ENCODE results near the gene TTLL11. TPM values are rescaled to one million over a fixed set of nuclear protein-coding genes. Genes with fewer than 3 reads are reported as not detected.

The TTLL11 gene, protein sequence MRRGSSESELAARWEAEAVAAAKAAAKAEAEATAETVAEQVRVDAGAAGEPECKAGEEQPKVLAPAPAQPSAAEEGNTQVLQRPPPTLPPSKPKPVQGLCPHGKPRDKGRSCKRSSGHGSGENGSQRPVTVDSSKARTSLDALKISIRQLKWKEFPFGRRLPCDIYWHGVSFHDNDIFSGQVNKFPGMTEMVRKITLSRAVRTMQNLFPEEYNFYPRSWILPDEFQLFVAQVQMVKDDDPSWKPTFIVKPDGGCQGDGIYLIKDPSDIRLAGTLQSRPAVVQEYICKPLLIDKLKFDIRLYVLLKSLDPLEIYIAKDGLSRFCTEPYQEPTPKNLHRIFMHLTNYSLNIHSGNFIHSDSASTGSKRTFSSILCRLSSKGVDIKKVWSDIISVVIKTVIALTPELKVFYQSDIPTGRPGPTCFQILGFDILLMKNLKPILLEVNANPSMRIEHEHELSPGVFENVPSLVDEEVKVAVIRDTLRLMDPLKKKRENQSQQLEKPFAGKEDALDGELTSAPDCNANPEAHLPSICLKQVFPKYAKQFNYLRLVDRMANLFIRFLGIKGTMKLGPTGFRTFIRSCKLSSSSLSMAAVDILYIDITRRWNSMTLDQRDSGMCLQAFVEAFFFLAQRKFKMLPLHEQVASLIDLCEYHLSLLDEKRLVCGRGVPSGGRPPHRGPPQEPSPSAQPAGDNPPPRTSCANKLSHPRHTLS
- total RNA-seq (2014; rRNA removed; shearing (Covaris generic)) = 3.8 and 5.5 TPM in 2 replicates

DNA sequence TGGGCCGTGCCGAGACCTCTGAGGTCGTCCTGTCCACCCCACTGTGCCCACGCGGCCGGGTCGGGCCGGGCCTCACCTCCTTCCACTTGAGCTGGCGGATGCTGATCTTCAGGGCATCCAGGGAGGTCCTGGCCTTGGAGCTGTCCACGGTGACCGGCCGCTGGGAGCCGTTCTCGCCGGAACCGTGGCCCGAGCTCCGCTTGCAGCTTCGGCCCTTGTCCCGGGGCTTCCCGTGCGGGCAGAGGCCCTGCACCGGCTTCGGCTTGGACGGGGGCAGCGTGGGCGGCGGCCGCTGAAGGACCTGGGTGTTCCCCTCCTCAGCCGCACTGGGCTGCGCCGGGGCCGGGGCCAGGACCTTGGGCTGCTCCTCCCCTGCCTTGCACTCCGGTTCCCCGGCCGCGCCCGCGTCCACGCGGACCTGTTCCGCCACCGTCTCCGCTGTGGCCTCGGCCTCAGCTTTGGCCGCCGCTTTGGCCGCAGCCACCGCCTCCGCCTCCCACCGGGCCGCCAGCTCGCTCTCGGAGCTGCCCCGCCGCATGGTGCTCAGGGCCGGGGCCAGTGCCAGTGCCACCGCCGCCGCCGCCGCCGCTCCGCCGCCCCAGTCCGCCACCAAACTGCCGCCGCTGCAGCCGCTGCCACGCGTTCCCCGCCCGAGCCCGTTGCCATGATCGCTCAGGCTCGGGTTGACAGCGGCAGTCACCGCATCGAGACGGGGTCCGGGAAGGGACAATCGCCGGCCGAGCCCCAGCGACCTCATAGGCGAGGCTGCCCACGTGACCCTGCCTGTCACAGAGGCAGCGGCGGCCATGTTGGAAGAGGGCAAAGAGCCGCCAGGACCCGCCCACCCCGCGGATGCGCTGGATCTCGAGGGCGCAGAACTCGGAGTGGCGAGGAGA lies at the start of gene TTLL11:
TSS of gene TTLL11 (minus strand) at position 698 of the 896 bp plus-strand sequence. CDS start at position 538, 160 bp downstream.
- H3K9me3 ChIP-seq (replicated peaks) = no peaks in the 10 kb centered on the region
- peak; percentile 79 to 95 for DNase-seq (ENCODE audit: low read depth in 1 of 2, low spot score in 2 of 2)
- H3K27ac ChIP-seq = no peak within 1 kb of the TSS
- peaks cover 7% of the 10 kb centered on the region for H3K36me3 ChIP-seq
- H3K4me3 ChIP-seq = peak within 1 kb of the TSS; percentile 95
- H3K4me1 ChIP-seq (replicated peaks) = peaks cover 14% of the 10 kb centered on the region
- H3K27me3 ChIP-seq (replicated peaks) = no peaks in the 10 kb centered on the region

DNA sequence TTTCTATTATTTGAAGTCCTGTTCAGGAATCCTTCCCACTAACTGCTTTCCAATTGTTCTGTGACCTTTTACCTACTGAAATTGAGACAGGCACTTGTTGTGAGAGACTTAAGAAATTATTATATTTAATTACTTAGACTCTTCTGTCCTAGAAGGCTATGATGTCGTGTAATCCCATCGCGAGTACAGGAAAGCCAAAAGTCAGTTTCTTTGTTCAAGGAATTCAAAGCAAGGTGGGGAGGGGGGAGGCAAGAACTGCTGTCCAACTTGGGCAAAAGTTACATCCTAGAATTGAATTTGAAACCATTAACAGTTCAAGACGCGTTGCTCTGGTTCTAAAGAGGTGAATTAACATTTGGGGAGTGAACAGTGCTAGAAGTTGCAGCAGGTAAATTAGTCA lies 48.6 kb upstream of the TTLL11 start:
- H3K4me3 ChIP-seq = no peak overlapping the region
- H3K4me1 ChIP-seq (replicated peaks) = 0 out of 2 replicates have a peak, but pooled peaks cover 3% of the 10 kb centered on the region
- DNase-seq (ENCODE audit: low read depth in 1 of 2, low spot score in 2 of 2) = no peak
- peaks cover 22% of the 10 kb centered on the region for H3K36me3 ChIP-seq
- H3K27me3 ChIP-seq (replicated peaks) = no peaks in the 10 kb centered on the region
- no peaks in the 10 kb centered on the region for H3K9me3 ChIP-seq (replicated peaks)
- no peak overlapping the region for H3K27ac ChIP-seq

DNA sequence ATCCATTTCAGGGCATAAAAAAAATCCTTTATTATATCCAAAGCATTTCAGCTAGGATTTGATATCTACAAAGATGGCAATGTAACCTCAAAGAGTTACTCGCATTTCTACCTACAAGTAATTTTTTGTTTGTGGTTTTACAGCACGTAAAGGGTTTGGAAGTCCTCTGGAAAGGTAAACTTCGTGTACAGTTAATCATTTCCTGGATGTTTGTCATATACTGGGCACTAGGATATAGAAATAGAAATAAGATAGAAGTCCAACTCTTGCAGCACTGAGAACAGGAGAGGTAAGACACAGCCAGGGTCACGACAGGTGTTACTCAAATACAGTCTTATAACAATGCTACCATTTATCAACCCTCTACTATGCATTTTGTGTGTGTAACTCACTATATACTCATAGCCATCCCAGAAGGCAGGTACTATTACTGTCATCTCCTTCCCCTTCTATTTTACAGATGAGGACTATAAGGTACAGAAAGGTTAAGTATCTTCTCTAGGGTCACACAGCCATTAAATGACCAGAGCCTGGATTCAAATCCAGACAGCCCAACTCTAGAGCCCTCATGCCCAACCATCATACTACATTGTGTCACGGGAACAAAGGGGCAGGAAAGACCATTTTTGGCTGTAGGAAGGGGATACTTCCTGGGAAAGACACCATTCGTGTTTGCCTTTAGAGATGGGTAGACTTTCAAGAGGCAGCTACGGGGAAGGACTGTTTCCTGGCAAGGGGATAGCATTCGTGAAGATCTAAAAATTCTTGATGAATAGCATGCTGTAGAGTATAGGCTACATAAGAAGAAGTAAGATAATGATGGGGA lies 47.5 kb upstream of the TTLL11 start:
- H3K27me3 ChIP-seq (replicated peaks) = no peaks in the 10 kb centered on the region
- H3K9me3 ChIP-seq (replicated peaks) = no peaks in the 10 kb centered on the region
- H3K27ac ChIP-seq = no peak overlapping the region
- DNase-seq (ENCODE audit: low read depth in 1 of 2, low spot score in 2 of 2) = no peak
- H3K4me3 ChIP-seq = no peak overlapping the region
- peaks cover 9% of the 10 kb centered on the region for H3K4me1 ChIP-seq (replicated peaks)
- peaks cover 19% of the 10 kb centered on the region for H3K36me3 ChIP-seq

DNA sequence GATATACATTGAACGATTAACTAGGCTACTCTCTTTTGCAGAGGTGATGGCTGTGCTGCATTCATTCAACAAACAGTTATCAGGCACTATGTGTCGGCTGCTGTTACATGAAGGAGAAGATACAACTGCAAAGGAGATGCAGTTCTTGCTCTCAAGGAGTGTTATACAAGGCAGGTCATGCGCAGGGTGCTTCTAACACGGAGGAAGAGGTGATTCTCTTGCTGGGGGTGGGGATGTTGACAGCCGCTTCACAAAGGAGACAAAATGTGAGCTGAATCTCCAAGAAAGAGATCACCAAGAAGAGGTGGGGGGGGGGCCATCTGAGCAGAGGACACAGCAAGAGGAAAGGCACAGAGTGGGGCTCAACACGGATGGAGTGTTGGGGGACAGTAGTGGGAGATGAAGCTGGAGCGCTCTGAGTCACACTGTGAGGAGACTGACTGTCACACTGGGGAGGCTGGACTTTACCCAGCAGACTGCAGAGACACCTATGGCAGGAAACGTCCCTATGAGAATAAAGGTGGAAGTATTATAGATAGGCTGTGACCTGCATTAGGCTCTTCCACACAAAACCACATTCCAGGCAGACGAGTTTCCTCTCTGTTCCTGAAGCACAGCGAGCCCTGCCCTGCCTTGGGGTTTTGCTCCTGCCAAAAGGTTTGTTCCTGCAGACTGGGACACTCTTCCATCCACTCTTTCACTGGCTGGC lies 45.6 kb upstream of the TTLL11 start:
- H3K4me1 ChIP-seq (replicated peaks) = peaks cover 28% of the 10 kb centered on the region
- H3K27me3 ChIP-seq (replicated peaks) = no peaks in the 10 kb centered on the region
- no peak overlapping the region for H3K27ac ChIP-seq
- H3K4me3 ChIP-seq = no peak overlapping the region
- H3K36me3 ChIP-seq = peaks cover 16% of the 10 kb centered on the region
- H3K9me3 ChIP-seq (replicated peaks) = no peaks in the 10 kb centered on the region
- DNase-seq (ENCODE audit: low read depth in 1 of 2, low spot score in 2 of 2) = no peak

DNA sequence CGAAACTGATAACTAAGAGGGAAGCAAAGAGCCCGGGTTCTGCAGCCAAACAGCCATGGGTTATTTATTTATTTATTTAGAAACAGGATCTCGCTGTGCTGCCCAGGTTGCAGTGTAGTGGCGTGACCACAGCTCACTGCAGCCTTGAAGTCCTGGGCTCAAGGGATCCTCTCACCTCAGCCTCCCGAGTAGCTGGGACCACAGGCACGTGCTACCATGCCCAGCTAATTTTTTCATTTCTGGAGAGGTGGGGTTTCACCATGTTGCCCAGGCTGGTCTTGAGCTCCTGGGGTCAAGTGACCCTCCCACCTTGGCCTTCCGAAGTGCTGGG lies 42.4 kb upstream of the TTLL11 start:
- DNase-seq (ENCODE audit: low read depth in 1 of 2, low spot score in 2 of 2) = no peak
- Histone ChIP-seq H3K27ac (peak overlapping the region; percentile 48), H3K9me3 (replicated peaks) (no peaks in the 10 kb centered on the region), H3K27me3 (replicated peaks) (no peaks in the 10 kb centered on the region), H3K4me1 (replicated peaks) (peaks cover 31% of the 10 kb centered on the region), H3K36me3 (no peaks in the 10 kb centered on the region), H3K4me3 (no peak overlapping the region)

DNA sequence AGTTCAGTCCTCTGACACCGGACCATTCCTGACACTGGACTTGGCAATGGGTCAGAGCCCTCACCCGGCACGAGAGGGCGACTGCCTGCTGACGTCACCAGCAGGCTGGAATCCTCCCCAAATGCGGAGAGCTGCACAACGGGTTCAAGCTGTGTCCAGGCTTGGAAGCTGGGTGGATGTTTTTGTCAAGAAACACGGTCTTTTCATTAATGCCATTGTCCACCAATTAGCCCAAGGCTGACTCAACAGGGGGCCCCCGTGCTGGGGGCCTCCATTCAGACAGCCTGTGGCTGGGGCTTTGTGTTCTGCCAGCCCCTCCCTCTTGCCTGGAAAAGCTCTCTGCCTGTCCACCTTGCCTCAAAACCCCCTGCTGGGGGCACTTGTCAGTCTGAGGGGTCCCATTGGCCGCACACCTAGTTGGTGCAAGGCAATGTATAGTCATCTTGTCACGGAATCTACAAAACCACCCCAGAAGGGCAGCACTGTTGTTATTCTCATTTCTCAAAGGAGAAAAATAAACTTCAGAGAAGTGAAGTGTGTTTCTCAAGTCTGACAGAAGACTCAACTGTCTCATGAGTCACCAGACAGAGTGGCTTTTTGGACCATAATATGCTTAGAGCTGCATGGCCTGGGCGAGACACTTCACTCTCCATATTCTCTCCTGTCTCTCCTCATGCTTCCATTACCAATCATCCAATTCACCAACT lies 41.9 kb upstream of the TTLL11 start:
- Histone ChIP-seq H3K4me1 (replicated peaks) (peaks cover 31% of the 10 kb centered on the region), H3K27me3 (replicated peaks) (no peaks in the 10 kb centered on the region), H3K4me3 (no peak overlapping the region), H3K27ac (peak overlapping the region; percentile 48), H3K9me3 (replicated peaks) (no peaks in the 10 kb centered on the region), H3K36me3 (no peaks in the 10 kb centered on the region)
- peak; percentile 82 to 87 for DNase-seq (ENCODE audit: low read depth in 1 of 2, low spot score in 2 of 2)

DNA sequence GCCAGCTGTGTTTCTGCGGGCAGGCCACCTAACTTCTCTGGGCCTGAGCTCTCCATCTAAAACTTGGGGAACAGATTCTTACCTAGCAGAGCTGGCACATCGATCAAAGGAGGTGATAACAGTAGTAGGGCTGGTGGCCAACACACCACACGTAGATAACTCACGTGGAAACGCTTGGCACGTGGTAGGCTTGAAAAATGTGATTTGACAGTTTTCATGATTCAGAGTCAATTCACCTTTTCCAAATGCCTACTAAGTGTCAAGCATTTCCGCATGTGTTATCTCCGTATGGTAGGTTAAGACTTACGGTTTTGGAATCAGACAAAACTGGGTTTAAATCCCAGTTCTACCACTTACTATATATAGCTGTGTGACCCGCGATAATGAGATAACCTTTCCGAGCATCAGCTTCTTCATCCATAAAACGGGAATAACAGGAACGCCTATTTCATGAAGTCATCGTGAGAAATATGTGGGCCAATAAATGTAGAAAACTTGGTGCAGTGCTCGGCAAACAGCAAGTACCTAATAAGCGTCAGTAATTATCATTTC lies 41.0 kb upstream of the TTLL11 start:
- H3K4me3 ChIP-seq = no peak overlapping the region
- H3K4me1 ChIP-seq (replicated peaks) = peaks cover 29% of the 10 kb centered on the region
- H3K9me3 ChIP-seq (replicated peaks) = no peaks in the 10 kb centered on the region
- H3K27ac ChIP-seq = peak overlapping the region; percentile 48; the same call in 1 of the 2 replicates
- no peaks in the 10 kb centered on the region for H3K36me3 ChIP-seq
- peak in 1 of 2 experiments; percentile 12 for DNase-seq (ENCODE audit: low read depth in 1 of 2, low spot score in 2 of 2)
- no peaks in the 10 kb centered on the region for H3K27me3 ChIP-seq (replicated peaks)

DNA sequence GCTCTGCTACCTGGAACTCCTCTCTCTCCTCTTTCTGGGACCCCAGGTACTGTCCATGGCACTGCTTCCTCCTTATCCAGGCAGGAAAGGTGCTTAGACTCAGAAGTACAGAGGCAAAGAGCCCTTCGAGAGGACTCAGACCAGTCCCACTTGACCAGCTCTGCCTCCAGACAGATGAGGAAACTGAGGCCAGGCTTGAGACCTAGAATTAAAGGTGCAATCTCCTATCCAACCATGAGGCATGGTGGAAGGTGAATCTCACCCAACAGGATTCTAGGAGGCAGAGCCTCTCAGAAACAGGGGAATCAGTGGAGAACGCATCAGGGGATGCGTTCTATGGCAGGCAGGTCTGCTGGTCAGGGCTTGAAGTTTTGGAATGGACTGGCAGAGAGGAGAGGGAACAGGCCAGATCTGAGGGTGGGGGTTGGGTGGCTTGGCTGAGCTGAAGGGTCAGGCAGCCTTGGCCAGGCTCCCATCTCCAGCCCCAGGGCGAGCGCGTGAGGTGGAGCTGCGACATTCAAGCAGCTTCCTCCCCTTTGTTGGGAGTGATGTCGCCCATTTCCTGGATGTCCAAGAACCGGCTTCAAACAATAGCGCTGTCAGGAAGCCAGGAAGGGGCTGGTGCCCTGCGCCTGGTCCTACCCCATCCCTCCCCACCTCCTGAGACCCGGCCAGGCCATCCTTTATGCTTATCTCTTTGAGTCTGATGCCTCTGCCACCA lies 40.3 kb upstream of the TTLL11 start:
- Histone ChIP-seq H3K27me3 (replicated peaks) (no peaks in the 10 kb centered on the region), H3K4me3 (no peak overlapping the region)

DNA sequence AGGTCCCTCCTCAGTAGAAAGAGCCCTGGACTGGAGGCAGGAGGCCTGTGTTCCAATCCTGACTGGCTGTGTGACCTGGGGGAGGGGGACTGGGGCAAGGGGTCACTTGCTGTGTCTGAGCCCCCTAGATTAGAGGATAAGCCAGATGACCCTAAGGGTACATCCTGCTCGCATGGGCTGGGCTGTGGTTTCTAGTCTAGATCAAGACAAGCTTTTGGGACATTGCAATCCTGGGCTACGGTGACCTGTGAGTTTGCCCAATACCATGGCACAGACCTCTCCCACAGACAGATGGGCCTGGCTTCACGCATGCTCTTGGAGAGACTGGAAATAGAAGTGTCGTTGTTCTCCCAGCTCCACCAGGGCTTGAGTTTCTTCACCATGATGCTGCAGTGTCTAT lies 39.4 kb upstream of the TTLL11 start:
- Histone ChIP-seq H3K27me3 (replicated peaks) (no peaks in the 10 kb centered on the region), H3K36me3 (no peaks in the 10 kb centered on the region), H3K4me1 (replicated peaks) (peaks cover 28% of the 10 kb centered on the region), H3K9me3 (replicated peaks) (no peaks in the 10 kb centered on the region), H3K27ac (no peak overlapping the region), H3K4me3 (no peak overlapping the region)
- DNase-seq (ENCODE audit: low read depth in 1 of 2, low spot score in 2 of 2) = no peak

More for the DNA sequence above, 40.3 kb upstream of the TTLL11 start:
- H3K4me1 ChIP-seq (replicated peaks) = peaks cover 28% of the 10 kb centered on the region
- H3K27ac ChIP-seq = no peak overlapping the region
- no peak for DNase-seq (ENCODE audit: low read depth in 1 of 2, low spot score in 2 of 2)
- no peaks in the 10 kb centered on the region for H3K9me3 ChIP-seq (replicated peaks)
- no peaks in the 10 kb centered on the region for H3K36me3 ChIP-seq

DNA sequence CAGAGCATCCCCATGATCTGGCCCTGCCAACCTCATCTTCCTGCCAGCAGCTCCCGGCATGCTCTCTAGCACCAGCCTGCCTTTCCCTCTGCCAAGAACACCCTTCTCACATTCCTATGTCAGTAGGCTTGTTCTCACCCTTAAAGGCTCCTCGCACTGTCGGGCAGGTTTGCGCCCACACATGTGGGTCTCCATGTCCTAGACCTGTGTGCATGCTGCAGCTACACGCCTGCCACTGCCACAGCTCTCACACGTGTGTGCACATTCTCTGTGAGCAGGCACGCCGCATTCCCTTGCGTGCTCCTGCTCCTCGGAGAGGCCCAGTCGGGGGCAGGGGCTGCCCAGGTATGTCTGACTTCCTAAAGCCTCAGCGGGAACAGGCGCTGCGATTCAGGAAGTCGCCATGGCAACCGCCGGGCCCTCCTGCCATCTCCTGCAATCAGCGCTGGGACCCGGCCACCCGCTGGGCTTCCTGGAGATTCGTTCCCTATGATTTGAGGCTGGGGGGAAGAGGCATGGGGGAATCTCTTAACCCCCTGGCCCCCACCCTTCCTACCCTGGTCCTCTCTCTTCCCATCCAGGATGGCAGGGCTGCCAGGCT lies 38.4 kb upstream of the TTLL11 start:
- Histone ChIP-seq H3K4me3 (no peak overlapping the region), H3K27ac (no peak overlapping the region), H3K36me3 (no peaks in the 10 kb centered on the region), H3K9me3 (replicated peaks) (no peaks in the 10 kb centered on the region), H3K27me3 (replicated peaks) (no peaks in the 10 kb centered on the region), H3K4me1 (replicated peaks) (peaks cover 29% of the 10 kb centered on the region)
- DNase-seq (ENCODE audit: low read depth in 1 of 2, low spot score in 2 of 2) = no peak

DNA sequence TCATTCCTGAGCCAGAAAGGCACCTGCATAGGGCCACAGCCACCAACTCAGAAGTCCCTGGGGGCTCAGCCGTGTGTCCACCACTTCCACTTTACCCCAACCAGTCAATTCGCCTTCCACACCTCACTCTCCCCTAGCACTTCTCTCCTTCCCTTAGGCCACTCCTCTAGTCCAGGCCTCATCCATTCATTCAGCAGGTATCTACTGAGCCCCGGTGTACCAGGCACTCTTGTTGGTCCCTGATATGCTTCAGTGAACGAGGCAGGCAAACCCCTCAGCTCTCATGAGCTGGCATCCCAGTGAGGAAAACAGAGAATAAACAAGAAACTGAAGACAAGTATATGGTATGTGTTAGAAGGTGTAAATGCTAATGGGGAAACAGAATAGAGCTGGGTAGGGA lies 37.7 kb upstream of the TTLL11 start:
- DNase-seq (ENCODE audit: low read depth in 1 of 2, low spot score in 2 of 2) = no peak
- Histone ChIP-seq H3K27ac (no peak overlapping the region), H3K4me3 (no peak overlapping the region), H3K4me1 (replicated peaks) (peaks cover 33% of the 10 kb centered on the region), H3K27me3 (replicated peaks) (no peaks in the 10 kb centered on the region), H3K36me3 (no peaks in the 10 kb centered on the region), H3K9me3 (replicated peaks) (no peaks in the 10 kb centered on the region)
